ENCODE data around the gene DPP9. TPM values are rescaled to one million over a fixed set of nuclear protein-coding genes. Genes with fewer than 3 reads are reported as not detected.
A peak's percentile ranks its signal among the peaks of the same experiment; 100 is the strongest.

The DPP9 gene
- total RNA-seq, 1 donor from 2014 or later: 48.0 TPM

GRCh38 chr19:4636761-4637160 is 86.9 kb downstream of the DPP9 start:
- Mint-ChIP-seq H3K27me3 (ENCODE audit: low read depth) (peaks cover 4% of the 10 kb centered on the region), H3K4me3 (peak overlapping the region; percentile 78), H3K9me3 (no peaks in the 10 kb centered on the region), H3K27ac (ENCODE audit: unreplicated experiment) (no peak overlapping the region), H3K4me1 (peaks cover 14% of the 10 kb centered on the region), H3K36me3 (ENCODE audit: low read depth) (no peaks in the 10 kb centered on the region)
- no peak for DNase-seq (ENCODE audit: low read depth, low spot score)
- no peak for TF ChIP-seq CTCF (conservative IDR thresholded peaks at IDR 0.05)

GRCh38 chr19:4636151-4636717 is 87.4 kb downstream of the DPP9 start:
- Mint-ChIP-seq H3K27me3 (ENCODE audit: low read depth) (peaks cover 4% of the 10 kb centered on the region), H3K4me3 (peak overlapping the region; percentile 78), H3K9me3 (no peaks in the 10 kb centered on the region), H3K36me3 (ENCODE audit: low read depth) (no peaks in the 10 kb centered on the region), H3K4me1 (peaks cover 14% of the 10 kb centered on the region), H3K27ac (ENCODE audit: unreplicated experiment) (no peak overlapping the region)
- DNase-seq (ENCODE audit: low read depth, low spot score): peak; percentile 88
- peak; percentile 96 for TF ChIP-seq CTCF (conservative IDR thresholded peaks at IDR 0.05)

GRCh38 chr19:4635754-4636116 is 87.9 kb downstream of the DPP9 start:
- Mint-ChIP-seq H3K27me3 (ENCODE audit: low read depth) (peaks cover 4% of the 10 kb centered on the region), H3K4me1 (peaks cover 14% of the 10 kb centered on the region), H3K36me3 (ENCODE audit: low read depth) (no peaks in the 10 kb centered on the region), H3K4me3 (no peak overlapping the region), H3K27ac (ENCODE audit: unreplicated experiment) (no peak overlapping the region), H3K9me3 (no peaks in the 10 kb centered on the region)
- no peak for DNase-seq (ENCODE audit: low read depth, low spot score)
- TF ChIP-seq CTCF (conservative IDR thresholded peaks at IDR 0.05): no peak

GRCh38 chr19:4633140-4633967 is 90.3 kb downstream of the DPP9 start:
- peak overlapping the region; percentile 78 for H3K4me3 Mint-ChIP-seq
- H3K27ac Mint-ChIP-seq (ENCODE audit: unreplicated experiment): no peak overlapping the region
- TF ChIP-seq CTCF (conservative IDR thresholded peaks at IDR 0.05): peak; percentile 83
- H3K9me3 Mint-ChIP-seq: no peaks in the 10 kb centered on the region
- H3K27me3 Mint-ChIP-seq (ENCODE audit: low read depth): peaks cover 4% of the 10 kb centered on the region
- no peaks in the 10 kb centered on the region for H3K36me3 Mint-ChIP-seq (ENCODE audit: low read depth)
- H3K4me1 Mint-ChIP-seq: peaks cover 6% of the 10 kb centered on the region
- DNase-seq (ENCODE audit: low read depth, low spot score): peak; percentile 68

Small RNAs within 50 kb of the gene (microRNA-seq; reads per million reads assigned to microRNA genes)
- 10.1 reads per million, percentile 18 among the genes with 10 or more reads in this experiment for gene MIR7-3

Other genes with a start within 250 kb of the DPP9 start
- gene PLIN4, start 205.4 kb downstream of the DPP9 start, total RNA-seq: 0.30 and 0.47 TPM in 2 replicates
- gene PLIN5, start 188.6 kb downstream of the DPP9 start, total RNA-seq: 4.8 TPM in 2 replicates
- gene LRG1, start 183.8 kb downstream of the DPP9 start, total RNA-seq: 0.09 TPM in 2 replicates
- gene SEMA6B, start 164.2 kb downstream of the DPP9 start, total RNA-seq: 21.7 and 25.3 TPM in 2 replicates
- gene TNFAIP8L1, start 84.3 kb downstream of the DPP9 start, total RNA-seq: 7.0 and 8.0 TPM in 2 replicates
- gene MYDGF, start 53.5 kb downstream of the DPP9 start, total RNA-seq: 45.4 and 48.8 TPM in 2 replicates
- 16.9 and 17.3 TPM in 2 replicates for gene FEM1A, start 67.9 kb upstream of the DPP9 start, total RNA-seq
- gene TICAM1, start 107.9 kb upstream of the DPP9 start, total RNA-seq: 0.72 and 0.96 TPM in 2 replicates
- 40.3 and 42.4 TPM in 2 replicates for gene PLIN3, start 143.8 kb upstream of the DPP9 start, total RNA-seq
- gene ARRDC5, start 179.1 kb upstream of the DPP9 start, total RNA-seq: not detected in 2 replicates
- gene UHRF1, start 185.7 kb upstream of the DPP9 start, total RNA-seq: 219 and 223 TPM in 2 replicates
- gene KDM4B, start 245.3 kb upstream of the DPP9 start, total RNA-seq: 43.3 and 45.4 TPM in 2 replicates